H1 (cell line): Measurements from ENCODE around the gene RPRD2. TPM values are rescaled to one million over a fixed set of nuclear protein-coding genes. Genes with fewer than 3 reads are reported as not detected.

Experiments used
- CBX5 ChIP-seq: fragments of 300-800, 300-1000 bp; sonication (generic); IDR thresholded peaks from 2 replicates; pipeline ENCODE4 v1.7.1; 2016; ENCODE audit warnings: antibody characterized with exemption, low read length, low read depth
- polyA plus RNA-seq, 7 experiments: library from polyadenylated mRNA; depleted of rRNA in 3 of 7; stranded (reverse) in 5 of 7; unstranded in 2 of 7; fragments of >200 nt in 5 of 7; fragments of 200-250 nt in 2 of 7; gene quantifications; 1 replicate in 5 of 7; 2 replicates in 1 of 7; 4 replicates in 1 of 7; pipeline versions ENCODE4 v1.2.1 to v1.2.3, GENCODE V29; 2011 to 2013; ENCODE audit warnings: missing spikeins in 2 of 7, mixed read lengths in 2 of 7
- total RNA-seq: library from RNA; stranded (reverse); fragmentation: NEBNext Ultra II Directional; extraction: Animal tissue kit (Norgen Biotek cat#: 25700); gene quantifications from 2 replicates; pipeline ENCODE4 v1.2.1, GENCODE V29; 2021

RPRD2 gene
- total and polyA plus RNA-seq, 2 of the 8 experiments (the other 6 are each of a cell fraction or from before 2014, with no cell fraction given), result 14.4 to 32.4 TPM

DNA sequence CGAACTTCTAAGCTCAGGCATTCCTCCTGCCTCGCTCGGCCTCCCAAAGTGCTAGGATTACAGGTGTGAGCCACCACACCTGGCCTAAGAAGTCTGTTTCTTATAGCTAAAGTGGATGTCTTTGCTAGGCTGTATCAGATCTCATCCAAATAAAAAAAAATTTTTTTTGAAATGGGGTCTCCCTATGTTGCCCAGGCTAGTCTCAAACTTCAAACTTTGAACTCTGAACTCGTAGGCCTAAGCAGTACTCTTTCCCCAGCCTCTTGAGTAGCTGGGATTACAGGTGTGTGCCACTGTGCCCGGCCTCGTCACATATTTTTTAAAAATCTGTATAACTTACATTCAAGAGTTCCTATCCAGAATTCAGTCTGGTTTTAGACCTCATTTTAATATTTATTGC lies 40.5 kb downstream of the RPRD2 start (continued):
- no peak for TF ChIP-seq CBX5
- TF ChIP-seq, all 59 proteins: peak for 0
